HG03095 (cell line): ENCODE results near the gene ITPKA.
A peak's percentile ranks its signal among the peaks of the same experiment; 100 is the strongest.

Source experiments
- ATAC-seq: cut with Tn5 transposase; IDR thresholded peaks from one replicate; pipeline ENCODE4 v1.9.1; 2021; ENCODE audit warnings: moderate library complexity; ENCODE audit not compliant: unreplicated experiment

ITPKA gene

GRCh38 chr15:41489641-41490040, 4.0 kb upstream of the ITPKA start:
- no peak for ATAC-seq

DNA sequence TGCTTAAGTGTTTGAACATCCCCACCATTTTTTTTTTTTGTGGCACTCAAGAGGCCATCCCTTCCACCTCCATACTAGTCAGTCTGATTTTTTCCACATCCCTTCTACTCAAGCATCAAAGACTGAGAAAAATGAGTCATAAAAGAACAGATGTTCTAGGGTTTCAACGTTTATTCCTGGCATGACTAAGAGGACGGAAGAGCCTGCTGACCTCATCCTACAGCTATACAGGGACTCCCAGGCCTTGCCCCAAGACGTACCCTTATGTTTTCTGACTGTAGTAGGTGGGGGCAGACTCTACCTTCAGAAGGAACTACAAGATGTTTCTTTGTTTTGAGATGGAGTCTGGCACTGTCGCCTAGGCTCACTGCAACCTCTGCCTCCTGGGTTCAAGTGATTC, 3.3 kb upstream of the ITPKA start:
- ATAC-seq = no peak

DNA sequence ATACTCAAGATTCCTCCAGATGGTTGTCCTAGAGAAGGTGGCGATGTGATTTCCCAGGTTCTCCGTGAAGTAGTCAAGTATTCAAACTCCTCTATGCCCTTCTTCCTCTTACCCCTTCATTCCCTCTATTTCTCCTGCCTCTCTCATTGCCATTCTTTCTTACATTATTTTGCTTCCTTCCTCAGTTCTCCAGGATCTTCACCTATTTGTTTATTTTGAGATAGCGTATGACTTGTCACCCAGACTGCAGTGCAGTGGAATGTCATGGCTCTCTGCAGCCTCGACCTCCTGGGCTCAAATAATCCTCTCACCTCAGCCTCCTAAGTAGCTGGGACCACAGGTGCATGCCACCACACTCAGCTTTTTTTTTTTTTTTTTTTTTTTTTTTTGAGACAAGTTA, 1.8 kb upstream of the ITPKA start:
- ATAC-seq = no peak

DNA sequence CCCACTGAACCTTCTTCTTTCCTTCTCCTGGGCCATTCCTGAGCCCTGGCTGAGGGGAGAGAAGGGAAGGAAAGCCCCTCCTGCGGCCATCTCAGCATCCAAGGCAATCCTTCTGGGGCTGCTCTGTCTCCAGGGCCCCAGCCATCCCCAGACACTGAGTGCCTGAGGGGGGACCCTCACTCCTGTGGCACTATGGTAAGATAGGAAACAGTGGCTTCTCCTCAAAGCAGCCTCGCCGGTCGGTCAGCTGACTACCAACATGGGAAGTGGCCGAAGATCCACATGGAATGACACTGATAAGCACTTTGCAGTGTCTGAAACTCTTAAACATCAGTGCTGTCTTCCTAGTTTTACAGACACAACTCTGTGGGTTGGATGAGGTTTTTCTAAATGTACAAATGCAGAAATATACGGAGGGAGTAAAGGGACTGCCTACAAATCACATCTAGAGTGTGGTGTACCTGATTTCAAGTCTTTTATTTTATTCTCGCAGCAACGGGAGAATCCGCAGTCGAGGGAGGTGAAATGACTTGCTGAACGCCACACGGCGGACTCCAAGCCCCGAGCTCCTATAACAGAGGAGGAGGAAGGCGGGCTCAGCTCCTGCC, 973 bp upstream of the ITPKA start:
- ATAC-seq = no peak

- peak; percentile 22 for ATAC-seq
Measured at GRCh38 chr15:41493902-41494189, 172 bp downstream of the ITPKA start.

DNA sequence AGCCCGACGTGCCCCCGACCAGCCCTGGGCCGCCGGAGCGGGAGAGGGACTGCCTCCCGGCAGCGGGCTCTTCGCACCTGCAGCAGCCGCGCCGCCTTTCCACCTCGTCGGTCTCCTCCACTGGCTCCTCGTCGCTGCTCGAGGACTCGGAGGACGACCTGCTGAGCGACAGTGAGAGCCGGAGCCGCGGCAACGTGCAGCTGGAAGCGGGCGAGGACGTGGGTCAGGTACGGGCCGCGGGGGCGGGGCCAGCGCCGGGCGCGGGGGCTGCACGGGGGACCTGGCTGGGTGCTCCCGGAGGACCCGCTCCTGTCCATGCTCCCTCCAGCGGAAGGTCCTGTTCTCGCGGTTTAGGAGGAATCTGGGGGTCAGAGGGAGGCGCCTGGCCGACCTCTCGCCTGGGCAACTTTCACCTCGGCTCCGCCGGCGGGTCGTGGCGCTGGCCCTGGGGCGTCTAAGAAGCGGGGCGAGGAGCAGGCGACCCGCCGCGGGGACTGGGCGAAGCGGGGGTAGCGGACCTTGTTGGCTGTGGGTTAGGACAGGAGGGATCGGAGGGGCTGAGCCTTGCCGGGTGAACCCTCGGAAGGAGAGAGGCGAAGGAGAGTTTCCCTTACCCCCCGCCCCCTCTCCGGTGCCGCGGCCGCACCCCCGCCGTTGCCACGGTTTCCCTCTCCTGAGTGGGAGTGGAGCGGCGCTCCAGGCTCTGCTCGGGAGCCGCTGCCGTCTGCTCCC, 682 bp downstream of the ITPKA start:
- ATAC-seq = peak; percentile 7

DNA sequence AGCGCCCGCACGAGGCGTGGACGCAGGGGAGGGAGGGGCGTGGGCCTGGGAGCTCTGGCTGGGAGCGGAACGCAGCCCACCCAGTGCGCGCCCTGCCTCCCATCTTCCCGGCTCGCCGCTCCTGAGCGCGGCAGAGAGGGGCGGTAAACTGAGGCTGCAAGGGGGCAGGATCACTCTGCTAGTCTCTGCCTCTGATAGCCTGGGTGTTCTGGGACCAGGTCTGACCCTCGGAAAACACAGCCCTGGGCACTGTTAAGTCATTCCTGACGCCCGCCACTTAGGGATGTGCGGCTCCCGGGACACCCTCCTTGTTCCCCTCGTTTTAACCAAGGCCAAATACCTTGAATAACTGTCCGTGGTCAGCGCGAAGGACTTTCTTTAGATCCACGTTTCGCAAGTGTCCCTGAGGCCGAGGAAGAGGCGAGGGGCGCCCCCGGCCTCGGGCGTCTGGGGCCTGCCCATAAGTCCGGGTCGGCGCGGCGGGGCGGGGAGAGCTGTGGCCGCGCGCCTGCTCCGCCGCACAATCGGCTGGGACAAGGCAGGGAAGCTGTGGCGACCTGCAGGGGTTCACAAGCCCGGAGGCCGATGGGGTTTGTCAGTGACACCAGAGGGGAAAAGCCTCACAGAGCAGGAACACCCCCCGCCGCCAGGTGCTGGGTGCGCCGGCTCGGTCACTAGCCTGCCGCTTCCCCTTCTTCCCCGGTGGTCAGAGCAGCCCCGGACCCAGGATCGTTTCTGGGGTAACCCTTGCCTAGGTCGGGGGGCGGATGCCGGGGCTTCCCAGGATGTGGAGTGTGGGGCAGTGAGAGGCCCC, 1.5 kb downstream of the ITPKA start:
- no peak for ATAC-seq

DNA sequence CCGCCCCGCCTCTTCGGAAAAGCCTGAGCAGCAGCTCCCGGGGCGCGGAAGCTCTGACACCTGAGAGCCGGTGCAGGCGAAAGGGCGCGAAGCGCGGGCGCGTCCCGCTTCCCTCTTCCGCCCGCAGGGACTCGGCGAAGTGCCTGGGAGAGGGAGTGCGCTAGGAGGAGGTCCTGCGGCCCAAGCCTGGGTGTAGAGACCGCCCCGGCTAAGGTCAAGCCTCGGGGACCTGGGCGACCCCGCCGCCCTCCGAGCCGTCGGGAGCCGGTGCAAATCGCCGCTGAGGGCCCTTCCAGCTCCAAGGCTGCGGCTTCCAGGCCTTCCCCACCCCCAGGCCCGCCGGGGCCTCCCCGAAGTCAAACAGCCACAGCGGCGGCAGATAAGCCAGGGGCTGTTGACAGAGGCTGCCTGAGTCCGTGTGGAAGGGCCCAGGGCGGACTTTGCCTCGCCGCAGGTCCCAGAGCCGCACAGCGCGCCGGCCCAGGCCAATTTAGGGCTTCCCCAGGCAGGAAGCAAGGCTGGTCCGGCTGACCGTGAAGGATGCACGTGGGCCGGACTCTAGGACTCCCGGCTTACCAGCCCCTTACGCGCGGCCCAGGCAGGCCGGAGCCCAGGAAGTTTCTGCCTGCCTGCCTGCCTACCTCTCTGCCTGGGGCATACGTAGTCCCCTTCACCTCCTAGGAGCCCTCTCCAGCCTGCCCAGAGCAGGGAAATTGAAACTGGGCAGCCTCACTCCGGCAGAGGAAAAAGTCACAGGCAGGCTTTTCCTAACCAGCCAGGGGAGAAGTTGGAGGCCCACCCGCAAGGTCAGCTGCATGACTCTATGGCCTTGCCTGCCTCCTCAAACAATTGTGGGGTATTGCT, 2.3 kb downstream of the ITPKA start:
- no peak for ATAC-seq

DNA sequence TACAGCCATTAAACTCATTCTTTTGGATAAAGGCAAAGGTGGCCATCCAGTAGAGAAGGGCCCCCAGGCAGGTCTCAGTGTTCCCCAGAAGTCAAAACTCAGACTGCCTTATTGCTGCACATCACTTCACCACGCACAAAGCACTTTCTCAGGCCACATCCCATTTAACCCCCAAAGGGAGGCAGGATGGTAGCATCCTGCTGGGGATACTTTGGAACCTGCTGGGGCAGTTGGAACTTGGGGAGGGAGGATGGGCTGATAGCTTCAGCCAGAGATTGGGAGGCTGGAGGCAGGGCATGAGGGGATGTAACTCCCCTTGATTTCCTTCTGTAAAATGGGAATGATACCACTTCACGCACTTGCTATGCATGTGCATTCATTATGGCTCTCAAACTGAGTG, 5.0 kb downstream of the ITPKA start:
- ATAC-seq = no peak

DNA sequence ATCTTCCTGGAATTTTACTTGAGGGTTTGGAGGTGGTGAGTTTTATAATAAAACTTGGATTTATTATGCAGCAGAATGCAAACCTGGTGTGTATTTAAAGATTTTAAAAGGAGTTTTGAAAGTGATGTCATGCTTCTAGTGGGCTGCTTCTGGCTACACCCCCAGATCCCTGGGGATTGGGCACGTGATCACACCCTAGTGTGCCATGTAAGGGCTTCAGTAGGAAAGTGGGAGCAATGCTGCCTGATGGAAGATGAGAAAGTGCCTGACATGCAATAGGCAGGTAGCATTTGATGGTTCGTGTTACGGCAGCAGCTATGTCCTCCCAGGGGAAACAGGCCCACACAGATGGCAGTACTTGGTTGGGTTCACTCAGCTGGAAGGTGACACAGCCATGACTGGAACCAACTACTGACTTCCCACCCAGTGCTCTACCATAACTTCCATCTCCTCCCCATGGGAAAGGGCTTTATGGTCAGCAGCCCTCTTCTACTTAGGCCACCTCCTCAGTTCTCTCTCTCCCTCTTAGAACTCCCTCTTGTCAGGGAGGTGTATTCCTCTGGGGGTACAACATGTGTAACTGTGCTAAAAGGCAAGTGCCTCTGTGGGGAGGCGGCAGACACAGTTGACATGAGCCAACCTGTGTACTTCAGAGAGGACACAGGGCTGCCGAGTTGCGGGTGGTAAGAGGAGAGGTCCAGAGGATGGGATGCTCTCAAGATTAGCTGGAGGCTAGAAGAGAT, 5.6 kb downstream of the ITPKA start:
- ATAC-seq = no peak

DNA sequence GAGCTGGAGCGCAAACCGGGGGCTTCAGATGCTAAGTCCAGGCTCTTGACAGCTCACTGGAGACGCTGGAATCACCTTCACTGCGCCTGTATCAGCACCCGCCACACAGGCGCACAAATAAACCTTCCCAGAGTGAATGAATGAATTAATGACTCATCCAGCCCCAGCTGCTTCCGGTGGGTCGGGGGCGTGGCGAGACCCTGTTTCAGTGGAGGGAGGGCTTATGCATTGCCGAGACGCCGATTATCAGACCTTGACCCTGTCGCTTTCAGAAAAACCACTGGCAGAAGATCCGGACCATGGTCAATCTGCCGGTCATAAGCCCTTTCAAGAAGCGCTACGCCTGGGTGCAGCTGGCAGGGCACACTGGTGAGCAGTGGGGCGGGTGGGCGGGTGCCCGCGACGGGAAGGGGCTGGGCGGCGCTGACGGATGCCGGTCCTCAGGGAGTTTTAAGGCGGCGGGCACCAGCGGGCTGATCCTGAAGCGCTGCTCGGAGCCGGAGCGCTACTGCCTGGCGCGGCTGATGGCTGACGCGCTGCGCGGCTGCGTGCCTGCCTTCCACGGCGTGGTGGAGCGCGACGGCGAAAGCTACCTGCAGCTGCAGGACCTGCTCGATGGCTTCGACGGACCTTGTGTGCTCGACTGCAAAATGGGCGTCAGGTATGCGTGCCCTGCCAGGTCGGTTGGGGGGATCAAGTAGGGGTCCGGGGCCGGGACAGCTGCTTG, 7.7 kb downstream of the ITPKA start:
- no peak for ATAC-seq

DNA sequence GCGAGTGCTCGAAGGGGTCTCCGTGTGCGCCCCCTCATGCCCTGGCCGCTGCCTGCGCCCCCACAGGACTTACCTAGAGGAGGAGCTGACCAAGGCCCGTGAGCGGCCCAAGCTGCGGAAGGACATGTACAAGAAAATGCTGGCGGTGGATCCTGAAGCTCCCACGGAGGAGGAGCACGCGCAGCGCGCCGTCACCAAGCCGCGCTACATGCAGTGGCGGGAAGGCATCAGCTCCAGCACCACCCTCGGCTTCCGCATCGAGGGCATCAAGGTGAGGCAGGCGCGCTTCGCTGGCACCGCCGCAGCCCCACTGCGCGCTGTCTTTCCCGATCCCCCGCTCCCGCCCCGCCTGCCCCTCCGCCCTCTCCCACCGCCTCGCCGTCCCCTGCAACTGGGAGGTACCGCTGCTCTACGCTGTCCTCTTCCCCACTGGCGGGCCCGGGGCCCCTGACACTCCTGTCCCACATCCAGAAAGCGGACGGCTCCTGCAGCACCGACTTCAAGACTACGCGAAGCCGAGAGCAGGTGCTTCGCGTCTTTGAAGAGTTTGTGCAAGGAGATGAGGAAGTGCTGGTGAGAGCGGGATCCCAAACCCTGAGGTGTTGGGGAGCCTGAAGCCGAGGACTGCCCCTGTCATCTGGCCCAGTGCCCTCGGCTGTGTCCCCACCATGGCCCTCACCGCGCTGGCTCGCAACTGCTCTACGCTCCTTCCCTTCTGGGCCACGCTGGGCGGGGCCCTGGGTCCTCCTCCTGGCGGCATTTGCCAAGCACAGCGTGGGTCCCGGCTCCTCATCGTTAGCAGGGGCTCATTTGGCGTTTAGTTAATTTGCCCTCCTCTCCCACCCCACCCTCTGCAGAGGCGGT, 8.5 kb downstream of the ITPKA start:
- no peak for ATAC-seq

- ATAC-seq = no peak
Measured at GRCh38 chr15:41502795-41503668, 9.4 kb downstream of the ITPKA start.

- ATAC-seq = no peak
Measured at GRCh38 chr15:41503669-41504010, 10.0 kb downstream of the ITPKA start.

GRCh38 chr15:41504751-41505492, 11.2 kb downstream of the ITPKA start:
- ATAC-seq = no peak

GRCh38 chr15:41505776-41506175, 12.1 kb downstream of the ITPKA start:
- ATAC-seq = no peak

- no peak for ATAC-seq
Measured at GRCh38 chr15:41506796-41507341, 13.2 kb downstream of the ITPKA start.
